Mucosa of gallbladder (tissue), 1 donor: ENCODE data around the gene GJD4. TPM values are rescaled to one million over a fixed set of nuclear protein-coding genes. Genes with fewer than 3 reads are reported as not detected.

Experiments used
- DNase-seq: peaks from one replicate; pipeline ENCODE4 v3.0.0-alpha.2; 2020; ENCODE audit warnings: low spot score
- total RNA-seq: library from RNA; stranded (reverse); gene quantifications from one replicate; pipeline ENCODE4 v1.2.1, GENCODE V29; 2021
- donor health status: DM: no; HTN: no; CAD: no.

The GJD4 gene
- total RNA-seq, 1 donor from 2014 or later = not detected

DNA sequence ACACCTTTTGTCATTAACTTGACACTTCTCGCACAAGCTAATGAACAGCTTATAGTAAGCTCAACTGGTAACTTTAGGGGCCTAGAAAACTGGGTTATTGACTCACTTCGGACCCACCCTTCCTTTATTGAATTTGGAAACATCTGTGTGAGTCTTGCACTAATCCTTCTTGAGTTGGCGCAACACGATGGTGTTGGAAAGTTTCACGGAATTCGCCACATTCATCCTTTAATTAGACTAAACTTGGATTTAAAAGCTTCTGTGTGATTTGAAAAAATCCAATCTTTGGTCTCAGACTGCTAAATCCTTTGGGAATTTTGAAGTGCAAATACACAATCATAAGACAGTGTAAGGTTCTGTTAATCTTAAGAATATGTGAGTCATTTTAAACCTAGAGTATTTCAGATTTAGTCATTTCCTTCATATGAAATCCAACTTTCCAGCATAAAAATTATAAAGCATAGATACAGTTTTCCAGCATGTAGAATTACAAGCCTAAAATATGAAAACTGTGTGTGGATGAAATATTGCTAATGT lies 21.9 kb downstream of the GJD4 start:
- DNase-seq = no peak

DNA sequence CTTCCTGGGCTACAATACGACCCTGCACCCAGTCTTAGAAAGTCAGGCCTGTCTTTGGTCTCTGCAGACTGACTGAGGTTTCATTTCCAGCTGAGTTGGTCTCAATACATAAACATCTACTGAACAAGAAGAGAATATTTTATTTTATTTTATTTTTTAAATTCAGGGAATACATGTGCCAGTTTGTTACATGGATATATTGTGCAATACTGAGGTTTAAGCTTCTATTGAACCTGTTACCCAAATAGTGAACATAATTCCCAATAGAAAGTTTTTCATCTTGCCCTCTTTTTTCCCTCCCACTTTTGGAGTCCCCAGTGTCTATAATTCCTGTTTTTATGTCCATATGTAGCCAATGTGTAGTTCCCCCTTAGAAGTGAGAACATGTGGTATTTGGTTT lies 26.3 kb downstream of the GJD4 start:
- DNase-seq = no peak

GRCh38 chr10:35632027-35632426 lies 26.9 kb downstream of the GJD4 start:
- DNase-seq = no peak

- no peak for DNase-seq
Observed at GRCh38 chr10:35633006-35633980, 28.2 kb downstream of the GJD4 start.

DNA sequence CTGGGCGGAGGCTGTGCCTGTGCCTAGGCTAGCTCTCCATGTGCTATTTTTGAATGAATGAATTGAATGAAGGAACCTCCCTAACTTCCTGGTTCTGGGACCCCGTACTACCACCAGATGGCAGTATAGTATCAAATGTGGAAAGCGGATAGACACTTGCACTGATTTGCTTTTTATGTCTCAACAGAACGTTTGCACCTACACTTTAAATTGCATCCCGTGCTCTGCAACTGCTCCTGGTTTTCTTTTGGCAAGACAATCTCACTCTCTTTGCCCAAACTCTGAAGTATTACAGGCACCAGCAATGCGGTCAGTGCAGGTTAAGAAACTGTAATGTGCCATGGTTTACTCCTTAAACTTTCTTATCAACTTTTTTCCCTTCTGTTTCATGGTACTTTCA lies 30.4 kb downstream of the GJD4 start:
- peak; percentile 46 for DNase-seq

DNA sequence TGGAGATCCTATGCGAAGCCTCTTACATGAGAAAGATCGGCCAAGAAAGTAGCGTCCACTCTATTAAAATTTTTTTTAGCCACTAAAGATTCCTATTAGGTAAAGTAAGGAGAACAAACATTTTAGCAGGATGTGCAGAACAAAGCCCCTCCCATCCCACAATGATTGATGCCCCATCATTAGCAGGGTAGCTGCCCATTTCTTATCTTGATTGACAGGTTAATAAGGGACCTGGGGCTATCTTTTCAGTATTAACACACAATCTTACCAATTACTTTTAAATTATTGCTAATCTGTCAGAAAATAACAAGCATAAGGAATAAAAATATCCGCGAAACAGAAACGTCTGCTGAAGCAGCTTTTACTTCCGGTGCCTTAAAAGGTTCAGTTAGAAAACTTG lies 31.8 kb downstream of the GJD4 start:
- no peak for DNase-seq

DNA sequence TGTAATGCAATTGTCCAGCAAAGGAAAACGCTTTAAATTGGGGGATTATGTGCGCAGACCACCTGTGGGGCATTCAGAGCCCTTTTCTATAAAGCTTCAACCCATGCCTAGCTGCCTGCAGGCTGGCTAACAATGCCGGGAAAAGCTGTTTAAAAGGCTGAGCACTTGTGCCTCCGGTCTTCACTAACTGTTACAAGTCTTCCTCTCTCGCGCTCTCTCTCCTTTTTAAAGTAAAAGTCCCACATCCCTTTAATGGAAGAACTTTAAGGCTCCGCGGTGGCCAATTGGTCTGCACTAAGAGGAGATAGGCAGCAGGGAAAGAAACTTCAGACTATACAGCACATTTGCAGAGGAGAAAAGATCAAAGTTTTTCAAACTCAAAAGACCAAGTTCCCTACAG lies 32.3 kb downstream of the GJD4 start:
- no peak for DNase-seq

GRCh38 chr10:35638101-35638500 lies 33.0 kb downstream of the GJD4 start:
- DNase-seq = no peak

GRCh38 chr10:35639021-35639727 lies 34.0 kb downstream of the GJD4 start:
- DNase-seq = no peak

DNA sequence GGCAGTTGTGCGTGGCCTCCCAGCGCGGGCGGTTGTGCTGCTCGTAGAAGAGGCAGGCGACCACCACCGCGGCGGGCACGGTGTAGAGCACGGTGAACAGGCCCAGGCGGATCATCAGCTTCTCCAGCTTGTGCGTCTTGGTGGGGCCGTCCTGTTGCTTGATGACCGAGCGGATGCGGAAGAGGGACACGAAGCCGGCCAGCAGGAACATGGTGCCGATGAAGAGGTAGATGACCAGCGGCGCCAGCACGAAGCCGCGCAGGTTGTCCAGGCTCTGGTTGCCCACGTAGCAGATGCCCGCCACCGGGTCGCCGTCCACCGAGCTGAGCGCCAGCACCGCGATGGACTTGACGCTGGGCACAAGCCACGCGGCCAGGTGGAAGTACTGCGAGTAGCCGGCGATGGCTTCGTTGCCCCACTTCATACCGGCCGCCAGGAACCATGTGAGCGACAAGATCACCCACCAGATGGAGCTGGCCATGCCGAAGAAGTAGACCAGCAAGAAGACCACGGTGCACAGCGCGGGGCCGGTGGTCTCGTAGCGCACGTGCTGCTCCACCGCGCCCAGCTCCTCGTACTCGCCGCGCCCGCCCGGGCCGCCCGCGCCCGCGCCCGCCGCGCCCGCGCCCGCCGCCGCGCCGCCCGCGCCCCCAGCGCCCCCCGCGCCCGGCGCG lies 34.7 kb downstream of the GJD4 start:
- peak; percentile 18 for DNase-seq

- peak; percentile 68 for DNase-seq
Observed at GRCh38 chr10:35640474-35640873, 35.3 kb downstream of the GJD4 start.

GRCh38 chr10:35640951-35641675 lies 36.0 kb downstream of the GJD4 start:
- DNase-seq = peak; percentile 61

GRCh38 chr10:35641676-35642034 lies 36.5 kb downstream of the GJD4 start:
- no peak for DNase-seq

GRCh38 chr10:35642035-35642792 lies 37.1 kb downstream of the GJD4 start, which contains the start of gene FZD8:
Gene FZD8 (minus strand): TSS chr10:35642296. CDS start chr10:35641429, 867 bp downstream.
- peak; percentile 93 for DNase-seq

- no peak for DNase-seq
Observed at GRCh38 chr10:35642793-35643114, 37.6 kb downstream of the GJD4 start.

DNA sequence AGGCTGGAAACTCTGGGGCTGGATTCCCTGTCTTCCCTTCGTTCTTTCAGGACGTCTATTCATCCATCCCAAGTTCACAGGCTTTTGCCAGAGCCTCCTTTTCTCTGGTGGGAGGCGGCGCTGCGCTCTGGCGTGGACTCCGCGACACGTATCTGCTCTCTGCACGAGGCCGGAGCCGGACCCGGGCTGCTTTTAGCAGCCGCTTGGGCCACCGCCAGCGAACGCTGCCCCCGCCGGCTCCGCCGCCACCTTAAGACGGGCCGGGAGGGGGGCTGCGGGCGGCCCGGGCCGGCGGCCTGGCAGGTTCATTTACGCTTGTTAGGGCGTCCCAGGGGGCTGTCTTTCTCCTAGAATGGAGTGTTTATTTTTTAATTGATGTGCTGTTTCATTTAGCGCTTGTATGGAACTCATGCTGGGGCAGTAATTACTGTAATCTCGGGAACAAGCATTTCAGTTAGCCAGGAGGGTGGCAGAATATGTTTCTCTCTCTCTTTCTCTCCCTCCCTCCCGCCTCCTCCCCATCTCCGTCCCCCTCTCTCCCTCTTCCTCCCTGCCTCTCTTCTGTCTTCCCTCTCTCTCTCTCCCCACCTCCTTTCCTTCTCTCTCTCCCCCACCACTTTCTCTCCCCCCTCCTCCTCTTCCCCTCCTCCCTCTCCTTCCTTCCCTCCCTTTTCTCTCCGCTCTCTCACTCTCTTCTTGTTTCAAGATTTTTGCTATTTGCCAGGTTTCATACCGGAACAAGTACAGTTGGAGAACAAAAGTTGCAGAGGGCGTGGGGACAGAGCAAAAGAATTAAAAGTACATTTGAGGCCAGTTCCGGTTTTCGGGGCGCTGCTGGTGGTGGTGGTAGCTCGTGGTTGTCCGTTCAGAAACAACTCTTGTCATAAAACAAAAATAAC lies 38.3 kb downstream of the GJD4 start:
- peak; percentile 61 for DNase-seq

DNA sequence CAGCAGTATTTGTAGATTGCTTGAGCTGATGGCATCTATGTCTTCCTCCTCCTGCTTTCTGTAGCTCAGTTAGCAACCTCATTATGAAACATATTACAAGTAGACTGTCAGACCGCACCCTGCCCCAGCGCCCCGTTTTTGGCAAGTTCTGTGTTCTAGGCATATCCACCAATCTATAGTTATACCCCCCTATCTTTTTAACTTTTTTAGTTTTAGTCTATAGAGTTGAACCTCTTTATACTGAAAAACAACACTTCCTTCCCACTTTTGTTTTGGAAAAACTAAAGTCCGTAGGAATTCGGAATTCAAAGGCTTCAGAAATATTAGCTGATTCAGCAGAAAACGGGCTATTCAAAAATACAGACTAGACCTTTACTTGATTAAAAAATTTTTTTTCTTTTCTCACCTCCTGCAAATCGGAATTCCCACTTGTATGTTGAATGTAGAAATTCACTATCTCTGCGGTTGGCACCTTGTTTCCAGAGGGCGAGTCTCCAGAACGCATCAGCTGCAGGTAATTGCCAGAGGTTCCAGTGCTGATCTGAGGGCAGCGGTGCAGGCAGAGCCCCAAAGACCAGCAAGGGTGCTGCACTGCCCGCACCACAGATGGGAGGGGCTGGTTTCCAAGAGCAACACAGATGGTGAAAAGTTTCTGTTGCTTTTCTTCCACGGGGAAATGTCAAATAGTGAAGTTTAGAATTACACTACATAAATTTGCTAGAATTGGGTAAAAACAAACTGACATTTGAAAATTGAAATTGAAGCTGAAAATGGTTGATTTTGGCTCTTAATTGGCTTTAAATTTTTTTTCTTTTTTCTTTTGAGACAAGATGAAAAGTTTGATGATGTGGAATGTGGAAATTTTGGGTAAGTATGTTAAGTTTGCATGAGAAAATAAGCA lies 39.2 kb downstream of the GJD4 start:
- no peak for DNase-seq

DNA sequence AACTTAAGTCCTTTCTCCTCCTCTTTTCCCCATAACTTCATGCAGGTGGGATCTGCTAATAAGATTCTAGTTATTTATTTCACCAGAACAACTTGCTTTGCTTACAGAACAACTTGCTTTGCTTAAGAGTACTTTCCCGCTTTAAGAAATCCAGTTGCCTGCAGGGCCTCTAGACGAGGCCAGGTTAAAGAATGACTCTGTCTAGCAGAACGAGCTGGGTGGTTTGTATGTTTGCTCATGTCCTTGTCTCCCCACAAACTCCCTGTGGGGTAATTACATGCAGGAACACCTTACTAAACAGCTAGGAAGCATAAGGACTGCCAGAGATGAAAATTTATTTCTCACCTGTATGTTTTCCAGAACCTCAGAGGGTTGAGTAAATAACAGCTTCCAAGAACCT lies 45.8 kb downstream of the GJD4 start:
- DNase-seq = no peak

DNA sequence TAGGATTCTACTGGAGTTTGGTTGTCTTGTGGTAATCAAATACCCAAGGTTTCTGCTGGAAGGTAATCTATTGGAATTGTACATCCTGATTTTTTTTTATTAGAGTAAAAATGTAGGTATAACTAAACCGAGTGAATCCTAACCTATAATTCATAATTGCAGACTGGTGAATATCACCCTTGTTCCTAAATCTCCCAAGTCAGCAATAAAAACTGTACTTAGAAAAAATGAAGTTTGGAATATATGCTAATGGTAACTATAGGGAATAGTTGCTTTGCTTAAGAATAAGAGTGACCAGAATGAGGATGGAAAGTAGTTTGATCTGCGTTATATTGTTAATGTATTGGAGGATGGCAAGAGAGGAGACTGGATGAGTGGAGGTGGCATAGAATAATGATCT lies 47.7 kb downstream of the GJD4 start:
- no peak for DNase-seq
